Central memory CD8-positive, alpha-beta T cell (primary cell): ENCODE data around the gene ATOX1.

ENCODE experiments used
- ATAC-seq: fragments of 150-1000 bp; cut with Tn5 transposase; replicated peaks from 2 replicates; pipeline ENCODE4 v1.10.0; 2022; ENCODE audit warnings: mild to moderate bottlenecking, moderate FRiP score, moderate number of reproducible peaks; ENCODE audit not compliant: poor library complexity, severe bottlenecking; ENCODE audit errors: extremely low read depth
- DNase-seq, 2 donors: peaks; one replicate each; pipeline ENCODE4 v3.0.0; 2021; ENCODE audit warnings: low spot score in 2 of 2
- H3K27ac Mint-ChIP-seq: one replicate; pipeline ENCODE4 v1.8.0; 2022; ENCODE audit warnings: low read depth, mild to moderate bottlenecking, moderate library complexity, mixed read lengths
- H3K27me3 Mint-ChIP-seq: one replicate; pipeline ENCODE4 v1.8.0; 2022; ENCODE audit warnings: mixed read lengths
- H3K36me3 Mint-ChIP-seq: one replicate; pipeline ENCODE4 v1.8.0; 2022; ENCODE audit warnings: mild to moderate bottlenecking, moderate library complexity, mixed read lengths; ENCODE audit not compliant: insufficient read depth
- H3K4me1 Mint-ChIP-seq: one replicate; pipeline ENCODE4 v1.8.0; 2022; ENCODE audit warnings: mixed read lengths
- H3K4me3 Mint-ChIP-seq: one replicate; pipeline ENCODE4 v1.8.0; 2022; ENCODE audit warnings: mild to moderate bottlenecking, moderate library complexity, mixed read lengths
- H3K9me3 Mint-ChIP-seq: one replicate; pipeline ENCODE4 v1.8.0; 2022; ENCODE audit warnings: mixed read lengths

Gene ATOX1

DNA sequence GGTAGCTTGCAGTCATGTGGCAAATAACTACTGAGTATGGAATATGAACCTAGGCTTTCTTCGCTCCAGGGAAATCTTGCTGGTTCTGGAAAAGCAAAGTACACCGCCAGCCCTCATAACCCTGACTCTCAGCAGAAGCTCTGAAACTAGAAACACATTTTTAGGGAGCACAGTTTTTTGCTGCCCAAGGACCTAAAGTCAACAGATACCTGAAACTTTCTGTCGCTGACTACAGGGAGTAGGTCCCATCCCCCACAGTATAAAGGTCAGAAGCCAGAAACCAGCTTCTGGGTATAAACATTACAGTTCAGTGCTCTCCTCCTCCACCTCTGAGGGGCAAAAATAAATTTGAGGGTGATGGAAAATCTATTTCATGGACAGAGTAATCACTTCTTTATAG, 3.0 kb downstream of the ATOX1 start:
- Mint-ChIP-seq H3K9me3 (no peaks in the 10 kb centered on the region), H3K36me3 (peaks cover 8% of the 10 kb centered on the region), H3K27ac (no peak overlapping the region), H3K27me3 (no peaks in the 10 kb centered on the region), H3K4me3 (no peak overlapping the region), H3K4me1 (peaks cover 40% of the 10 kb centered on the region)
- DNase-seq (no peak), ATAC-seq (no peak)

DNA sequence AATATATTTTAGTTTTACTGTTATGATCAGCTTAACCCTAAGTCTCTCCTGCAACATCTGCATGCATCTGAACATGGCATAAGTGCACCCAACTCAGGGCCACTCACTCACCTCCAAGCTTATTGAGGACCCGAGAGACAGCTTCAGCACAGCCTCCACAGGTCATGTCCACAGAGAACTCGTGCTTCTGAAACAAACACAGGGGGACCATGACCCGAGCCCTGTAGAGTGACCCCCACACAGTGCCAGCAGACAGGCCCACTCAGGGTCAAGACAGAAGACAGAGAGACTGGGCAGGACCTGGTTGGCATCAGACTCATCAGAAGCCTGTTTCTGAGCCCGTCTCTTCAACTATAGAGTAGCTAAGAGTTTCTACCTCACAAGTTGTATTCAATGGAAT, 6.8 kb downstream of the ATOX1 start:
- Mint-ChIP-seq H3K27me3 (no peaks in the 10 kb centered on the region), H3K36me3 (peaks cover 9% of the 10 kb centered on the region), H3K4me3 (no peak overlapping the region), H3K27ac (no peak overlapping the region), H3K4me1 (peaks cover 16% of the 10 kb centered on the region), H3K9me3 (no peaks in the 10 kb centered on the region)
- DNase-seq, result no peak
- no peak for ATAC-seq

DNA sequence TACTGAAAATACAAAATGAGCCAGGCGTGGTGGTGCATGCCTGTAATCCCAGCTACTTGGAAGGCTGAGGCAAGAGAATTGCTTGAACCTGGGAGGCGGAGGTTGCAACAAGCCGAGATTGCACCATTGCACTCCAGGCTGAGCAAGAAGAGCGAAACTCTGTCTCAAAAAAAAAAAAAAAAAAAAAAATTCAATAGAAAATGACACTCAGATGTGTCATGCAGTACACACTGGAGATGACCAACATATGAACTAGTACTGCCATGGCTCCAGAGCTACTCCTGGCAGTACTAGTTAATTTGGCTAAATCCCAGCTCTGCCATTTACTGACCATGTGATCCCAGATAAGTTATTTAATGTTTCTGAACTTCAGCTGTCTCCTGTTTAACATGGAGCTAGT, 7.3 kb downstream of the ATOX1 start:
- no peak for ATAC-seq
- no peaks in the 10 kb centered on the region for H3K9me3 Mint-ChIP-seq
- DNase-seq, result no peak
- H3K36me3 Mint-ChIP-seq, result peaks cover 7% of the 10 kb centered on the region
- no peaks in the 10 kb centered on the region for H3K27me3 Mint-ChIP-seq
- peaks cover 16% of the 10 kb centered on the region for H3K4me1 Mint-ChIP-seq
- no peak overlapping the region for H3K27ac Mint-ChIP-seq
- H3K4me3 Mint-ChIP-seq, result no peak overlapping the region

DNA sequence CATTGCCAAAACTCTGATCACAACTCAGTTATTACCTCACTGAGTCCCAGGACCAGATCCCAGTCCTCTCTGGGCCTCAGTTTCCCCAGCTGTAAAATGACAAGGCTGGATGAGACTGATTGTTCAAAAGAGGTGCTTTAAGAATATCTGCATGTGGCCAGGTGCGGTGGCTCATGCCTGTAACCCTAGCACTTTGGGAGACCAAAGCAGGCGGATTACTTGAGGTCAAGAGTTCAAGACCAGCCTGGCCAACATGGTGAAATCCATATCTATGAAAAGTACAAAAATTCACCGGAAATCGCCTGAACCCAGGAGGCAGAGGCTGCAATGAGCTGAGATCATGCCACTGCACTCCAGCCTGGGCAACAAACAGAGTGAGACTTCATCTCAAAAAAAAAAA, 8.3 kb downstream of the ATOX1 start:
- Mint-ChIP-seq H3K27me3 (no peaks in the 10 kb centered on the region), H3K4me1 (peaks cover 23% of the 10 kb centered on the region), H3K4me3 (no peak overlapping the region), H3K27ac (peak overlapping the region; percentile 29), H3K36me3 (peaks cover 10% of the 10 kb centered on the region), H3K9me3 (no peaks in the 10 kb centered on the region)
- ATAC-seq, result no peak
- no peak for DNase-seq

DNA sequence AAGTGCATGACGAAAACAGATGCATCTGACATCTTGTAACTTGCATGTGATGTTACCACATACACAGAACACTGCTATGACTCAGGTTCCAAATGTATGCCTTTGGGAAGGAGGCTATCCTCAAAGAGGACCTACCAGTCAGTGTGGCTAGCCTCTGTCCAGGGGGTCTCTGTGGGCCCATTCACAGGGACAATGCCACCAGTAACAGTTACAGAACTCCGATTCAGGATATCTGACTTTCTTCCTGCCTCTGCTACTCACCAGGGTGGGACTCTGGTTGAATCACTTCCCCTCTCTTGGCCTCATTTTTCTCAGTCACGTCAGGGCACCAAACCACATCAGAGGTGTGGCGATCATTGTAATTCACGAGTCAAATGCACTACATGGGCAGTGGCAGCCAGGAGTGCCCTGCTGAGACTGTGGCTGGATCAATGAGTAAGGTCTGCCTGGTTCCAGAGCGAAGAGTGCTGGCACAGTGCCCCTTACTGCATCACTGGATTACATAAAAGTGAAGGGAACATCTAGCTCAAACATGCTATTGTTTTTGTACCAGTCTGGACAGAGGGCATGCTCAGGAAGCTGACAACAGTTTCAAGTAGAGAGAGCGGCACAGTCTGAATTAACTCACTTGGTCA, 13.2 kb downstream of the ATOX1 start:
- peaks cover 16% of the 10 kb centered on the region for H3K36me3 Mint-ChIP-seq
- peak; percentile 53 for ATAC-seq
- no peak overlapping the region for H3K4me3 Mint-ChIP-seq
- peaks cover 26% of the 10 kb centered on the region for H3K4me1 Mint-ChIP-seq
- no peak for DNase-seq
- H3K27ac Mint-ChIP-seq, result peak overlapping the region; percentile 49
- H3K27me3 Mint-ChIP-seq, result no peaks in the 10 kb centered on the region
- H3K9me3 Mint-ChIP-seq, result no peaks in the 10 kb centered on the region

DNA sequence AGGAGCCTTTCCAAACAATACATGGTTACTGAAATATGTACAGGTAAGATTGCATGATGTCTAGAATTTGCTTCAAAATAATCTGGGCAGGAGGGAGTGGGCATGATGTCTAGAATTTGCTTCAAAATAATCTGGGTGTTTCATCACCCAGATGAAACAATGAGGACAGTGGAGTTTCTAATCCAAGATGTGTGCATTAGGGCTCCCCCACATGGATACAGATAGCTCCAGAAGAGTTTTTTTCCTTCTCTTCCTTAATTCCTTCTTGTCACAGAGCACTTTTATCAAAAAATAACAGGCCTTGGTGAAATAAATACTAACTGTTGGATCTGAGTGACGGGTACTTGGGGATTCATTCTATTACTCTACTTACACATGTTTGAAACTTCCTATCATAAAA, 14.9 kb downstream of the ATOX1 start:
- H3K4me1 Mint-ChIP-seq, result peaks cover 30% of the 10 kb centered on the region
- DNase-seq, result no peak
- H3K4me3 Mint-ChIP-seq, result no peak overlapping the region
- no peak for ATAC-seq
- no peaks in the 10 kb centered on the region for H3K9me3 Mint-ChIP-seq
- peaks cover 13% of the 10 kb centered on the region for H3K36me3 Mint-ChIP-seq
- no peaks in the 10 kb centered on the region for H3K27me3 Mint-ChIP-seq
- H3K27ac Mint-ChIP-seq, result no peak overlapping the region

DNA sequence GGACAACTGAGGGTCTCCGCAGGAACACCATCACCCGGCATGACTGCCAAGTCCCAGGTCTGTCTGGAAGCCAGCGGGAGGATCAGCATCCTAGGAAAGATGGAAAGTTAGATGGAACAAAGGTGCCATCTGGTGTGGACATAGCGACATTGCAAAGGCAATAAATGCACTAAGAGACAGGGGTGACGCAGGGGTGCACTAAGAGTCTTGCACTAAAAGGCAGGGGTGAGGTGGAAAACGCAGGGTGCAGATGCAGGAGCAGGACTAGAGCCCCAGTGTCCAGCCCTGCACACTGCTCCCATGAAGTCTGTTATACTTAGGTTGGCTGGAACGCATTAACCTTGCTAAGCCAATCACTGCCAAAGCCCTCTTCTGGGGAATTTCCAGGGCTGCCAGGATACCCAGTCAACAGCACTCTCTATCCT, 15.5 kb downstream of the ATOX1 start:
- DNase-seq (no peak), ATAC-seq (no peak)
- no peaks in the 10 kb centered on the region for H3K27me3 Mint-ChIP-seq
- H3K9me3 Mint-ChIP-seq, result no peaks in the 10 kb centered on the region
- peaks cover 30% of the 10 kb centered on the region for H3K4me1 Mint-ChIP-seq
- H3K4me3 Mint-ChIP-seq, result no peak overlapping the region
- no peak overlapping the region for H3K27ac Mint-ChIP-seq
- peaks cover 16% of the 10 kb centered on the region for H3K36me3 Mint-ChIP-seq

DNA sequence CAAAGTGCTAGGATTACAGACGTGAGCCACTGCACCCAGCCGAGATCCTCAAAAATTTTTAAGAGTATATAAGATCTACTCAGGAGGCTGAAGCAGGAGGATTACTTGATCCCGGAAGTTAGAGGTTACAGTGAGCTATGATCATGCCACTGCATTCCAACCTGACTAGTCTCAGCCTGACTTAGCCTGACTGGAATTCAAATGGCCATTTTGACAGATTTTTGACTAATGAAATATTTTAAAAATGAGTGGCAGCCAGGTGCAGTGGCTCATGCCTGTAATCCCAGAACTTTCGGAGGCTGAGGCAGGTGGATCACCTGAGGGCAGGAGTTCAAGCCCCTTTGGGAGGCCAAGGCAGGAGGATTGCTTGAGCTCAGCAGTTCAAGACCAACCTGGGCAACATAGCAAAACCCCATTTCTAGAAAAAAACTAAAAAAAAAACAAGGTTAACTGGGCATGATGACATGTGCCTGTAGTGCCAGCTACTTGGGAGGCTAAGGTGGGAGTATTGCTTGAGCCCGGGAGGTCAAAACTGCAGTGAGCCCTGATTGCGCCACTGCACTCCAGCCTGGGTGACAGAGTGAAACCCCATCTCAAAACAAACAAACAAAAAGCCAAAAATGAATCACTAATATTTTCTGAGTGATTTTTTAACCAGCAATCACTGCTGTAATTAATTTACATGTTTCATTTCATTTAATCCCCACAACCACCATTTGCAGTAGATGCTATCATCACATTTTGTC, 16.6 kb downstream of the ATOX1 start:
- Mint-ChIP-seq H3K4me3 (no peak overlapping the region), H3K9me3 (no peaks in the 10 kb centered on the region), H3K27ac (no peak overlapping the region), H3K36me3 (peaks cover 18% of the 10 kb centered on the region), H3K4me1 (peaks cover 33% of the 10 kb centered on the region), H3K27me3 (no peaks in the 10 kb centered on the region)
- ATAC-seq (no peak), DNase-seq (no peak)

DNA sequence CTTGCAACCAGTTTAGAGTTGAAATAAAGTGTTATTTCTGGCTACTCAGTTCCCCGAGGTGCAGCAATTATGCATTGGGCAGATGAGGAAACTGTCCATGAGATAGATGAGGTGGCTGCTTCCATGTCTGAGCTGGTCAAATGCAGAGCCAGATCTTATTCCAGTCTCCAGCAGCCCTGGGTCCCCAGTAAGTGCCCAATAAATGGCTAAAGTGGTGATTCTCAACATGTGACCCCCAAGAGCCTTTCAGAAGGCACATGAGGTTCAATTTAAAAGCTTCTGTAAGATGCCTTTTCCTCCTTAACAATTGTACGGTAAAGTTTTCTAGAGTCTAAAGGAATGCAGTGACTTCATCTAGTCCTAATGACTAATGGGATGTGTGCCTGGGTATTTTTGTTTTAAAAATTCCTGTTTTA, 17.5 kb downstream of the ATOX1 start:
- DNase-seq, result no peak
- H3K36me3 Mint-ChIP-seq, result peaks cover 18% of the 10 kb centered on the region

DNA sequence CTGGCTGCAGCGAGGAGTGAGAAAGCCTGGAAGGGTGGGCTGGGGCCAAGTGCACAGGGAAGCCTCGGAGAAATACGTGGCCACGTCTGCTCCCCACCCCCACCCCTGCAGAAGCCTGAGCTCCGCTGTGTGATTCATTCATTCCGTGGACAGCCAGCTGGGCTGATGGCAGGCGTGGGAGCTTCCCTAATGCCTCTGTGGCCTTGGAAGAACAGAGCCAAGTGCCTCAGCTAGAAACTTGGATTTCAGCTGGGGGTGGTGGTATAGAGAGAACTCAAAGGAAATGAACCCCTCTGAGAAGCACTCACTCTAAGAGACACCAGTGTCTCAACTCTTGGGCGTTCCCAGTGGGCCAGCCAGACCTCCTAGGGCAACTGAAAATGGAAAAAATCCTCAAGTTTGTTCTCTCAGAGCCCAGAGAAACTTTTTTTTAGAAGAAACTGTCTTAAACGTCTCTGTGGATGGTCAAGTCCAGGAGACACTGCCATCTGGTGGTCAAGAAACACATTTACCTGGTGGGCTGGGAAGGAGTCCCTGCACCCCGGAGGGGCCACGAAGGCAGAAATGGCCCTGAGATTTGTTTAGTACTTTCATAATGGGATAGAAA, 18.0 kb downstream of the ATOX1 start:
- Mint-ChIP-seq H3K36me3 (peaks cover 18% of the 10 kb centered on the region), H3K4me1 (peaks cover 25% of the 10 kb centered on the region), H3K27ac (no peak overlapping the region), H3K27me3 (no peaks in the 10 kb centered on the region), H3K4me3 (no peak overlapping the region), H3K9me3 (no peaks in the 10 kb centered on the region)
- peak in 1 of 2 donors; percentile 19 for DNase-seq
- peak; percentile 64 for ATAC-seq

More for the DNA sequence above, 17.5 kb downstream of the ATOX1 start:
- H3K9me3 Mint-ChIP-seq, result no peaks in the 10 kb centered on the region
- no peak for ATAC-seq
- H3K27me3 Mint-ChIP-seq, result no peaks in the 10 kb centered on the region
- no peak overlapping the region for H3K4me3 Mint-ChIP-seq
- H3K4me1 Mint-ChIP-seq, result peaks cover 30% of the 10 kb centered on the region
- H3K27ac Mint-ChIP-seq, result no peak overlapping the region

DNA sequence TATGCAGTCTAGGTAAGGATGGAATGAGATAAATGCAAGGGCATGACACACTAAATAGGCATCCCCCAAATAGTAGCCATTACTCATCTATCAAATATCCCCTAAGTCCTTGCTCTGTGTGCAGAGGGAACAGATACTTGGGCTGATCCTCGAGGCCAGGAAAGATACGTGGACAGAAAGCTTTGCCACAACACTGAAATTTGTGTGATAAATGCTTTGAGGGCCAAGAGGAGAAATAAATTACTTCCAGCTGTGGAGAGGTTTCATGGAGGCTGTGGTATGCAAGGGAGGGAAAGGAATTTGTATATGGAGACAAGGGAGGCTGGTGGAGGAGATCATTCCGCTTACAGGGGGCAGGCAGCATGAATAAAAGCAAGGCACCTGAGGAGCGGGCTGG, 18.5 kb downstream of the ATOX1 start:
- H3K27ac Mint-ChIP-seq, result no peak overlapping the region
- DNase-seq (no peak), ATAC-seq (no peak)
- H3K36me3 Mint-ChIP-seq, result peaks cover 15% of the 10 kb centered on the region
- H3K4me3 Mint-ChIP-seq, result no peak overlapping the region
- H3K27me3 Mint-ChIP-seq, result no peaks in the 10 kb centered on the region
- H3K4me1 Mint-ChIP-seq, result peaks cover 20% of the 10 kb centered on the region
- no peaks in the 10 kb centered on the region for H3K9me3 Mint-ChIP-seq

DNA sequence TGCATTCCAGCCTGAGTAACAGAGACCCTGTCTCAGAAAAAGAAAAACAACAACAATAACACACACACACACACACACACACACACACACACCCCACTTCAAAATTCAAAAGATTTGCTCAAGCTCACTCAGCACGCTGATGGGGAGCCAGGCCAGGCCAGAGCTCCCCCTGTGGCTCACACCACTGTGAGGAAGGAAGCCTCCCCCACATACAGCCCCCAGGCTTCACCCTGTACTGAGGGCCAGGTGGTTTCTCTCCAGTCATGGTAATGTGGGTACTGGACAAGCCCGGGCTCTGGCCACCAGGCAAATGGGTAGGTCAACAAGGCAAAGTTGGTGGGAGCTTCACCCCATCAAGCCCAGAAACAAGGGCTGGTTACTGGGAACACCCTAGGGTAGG, 19.0 kb downstream of the ATOX1 start:
- DNase-seq (no peak), ATAC-seq (no peak)
- Mint-ChIP-seq H3K27ac (no peak overlapping the region), H3K4me3 (no peak overlapping the region), H3K9me3 (no peaks in the 10 kb centered on the region), H3K27me3 (no peaks in the 10 kb centered on the region), H3K36me3 (peaks cover 15% of the 10 kb centered on the region), H3K4me1 (peaks cover 16% of the 10 kb centered on the region)
